ENCODE results near the gene CLEC10A.
"Not testable (repeated sequence)": the region's sequence is repeated elsewhere in the genome, so short reads cannot be mapped to it uniquely, and the experiment has no call there.

CLEC10A gene

DNA sequence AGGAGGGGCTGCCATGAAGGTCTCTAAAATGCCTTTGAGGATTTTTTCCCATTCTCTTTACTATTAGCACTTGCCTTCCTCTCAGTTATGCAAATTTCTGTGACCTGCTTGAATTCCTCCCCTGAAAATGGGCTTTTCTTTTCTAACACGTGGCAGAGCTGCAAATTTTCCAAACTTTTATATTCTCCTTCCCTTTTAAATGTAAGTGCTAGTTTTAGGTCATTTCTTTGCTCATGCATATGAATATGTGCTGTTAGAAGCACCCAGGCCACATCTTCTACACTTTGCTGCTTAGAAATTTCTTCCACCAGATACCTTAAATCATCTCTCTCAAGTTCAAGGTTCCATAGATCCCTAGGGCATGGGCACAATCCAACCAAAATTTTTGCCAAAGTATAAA lies 11.8 kb downstream of the CLEC10A start:
- no peak for DNase-seq

DNA sequence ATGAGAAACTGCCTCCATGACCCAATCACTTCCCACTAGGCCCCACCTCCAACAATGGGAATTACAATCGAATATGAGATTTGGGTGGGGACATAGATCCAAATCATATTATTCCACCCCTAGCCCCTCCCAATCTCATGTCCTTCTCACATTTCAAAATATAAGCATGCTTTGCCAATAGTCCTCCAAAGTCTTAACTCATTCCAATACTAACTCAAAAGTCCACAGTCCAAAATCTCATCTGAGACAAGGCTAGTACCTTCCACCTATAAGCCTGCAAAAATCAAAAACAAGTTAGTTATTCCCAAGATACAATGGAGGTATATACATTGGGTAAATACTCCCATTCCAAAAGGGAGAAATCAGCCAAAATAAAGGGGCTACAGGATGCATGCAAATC lies 12.9 kb downstream of the CLEC10A start:
- DNase-seq: no peak

GRCh38 chr17:7064261-7064660 lies 15.8 kb downstream of the CLEC10A start:
- DNase-seq: no peak

GRCh38 chr17:7063518-7064094 lies 16.4 kb downstream of the CLEC10A start:
- DNase-seq: no peak

DNA sequence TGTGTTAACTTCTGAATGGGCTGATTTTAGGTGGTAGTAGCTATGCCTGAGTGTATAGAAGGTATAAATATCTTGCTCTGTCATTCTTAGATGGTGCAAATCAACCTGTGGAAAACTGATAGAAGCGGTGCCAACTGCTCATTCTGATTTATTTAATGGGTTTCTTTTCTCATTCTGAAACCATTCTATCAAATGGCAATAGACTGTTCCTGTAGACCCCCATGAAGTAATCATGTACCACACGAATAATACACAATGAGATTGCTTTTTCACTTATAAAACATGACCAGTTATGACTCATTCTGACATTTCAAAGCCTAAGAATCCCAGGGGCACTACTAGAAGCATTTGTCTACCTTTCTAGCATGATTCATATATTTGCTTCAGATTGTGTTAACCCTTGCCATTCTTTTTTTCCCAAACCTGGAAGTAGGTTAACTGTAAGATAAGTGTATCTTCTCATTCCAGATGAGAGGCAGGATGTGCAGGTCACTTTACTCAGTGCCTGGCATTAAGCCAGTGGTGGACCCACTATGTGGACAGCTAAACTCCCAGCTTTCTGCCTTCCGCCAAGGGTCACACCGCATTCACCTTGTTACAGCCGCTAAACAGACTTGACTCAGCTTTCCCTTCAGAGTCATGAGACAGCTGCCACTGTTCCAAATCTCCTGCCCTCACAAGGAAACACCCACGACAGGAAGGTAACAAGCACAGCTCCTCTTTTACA lies 19.7 kb downstream of the CLEC10A start:
- no peak for DNase-seq

- no peak for DNase-seq
Measured at GRCh38 chr17:7058831-7059447, 21.1 kb downstream of the CLEC10A start.

GRCh38 chr17:7056386-7056785 lies 23.7 kb downstream of the CLEC10A start:
- DNase-seq: no peak

DNA sequence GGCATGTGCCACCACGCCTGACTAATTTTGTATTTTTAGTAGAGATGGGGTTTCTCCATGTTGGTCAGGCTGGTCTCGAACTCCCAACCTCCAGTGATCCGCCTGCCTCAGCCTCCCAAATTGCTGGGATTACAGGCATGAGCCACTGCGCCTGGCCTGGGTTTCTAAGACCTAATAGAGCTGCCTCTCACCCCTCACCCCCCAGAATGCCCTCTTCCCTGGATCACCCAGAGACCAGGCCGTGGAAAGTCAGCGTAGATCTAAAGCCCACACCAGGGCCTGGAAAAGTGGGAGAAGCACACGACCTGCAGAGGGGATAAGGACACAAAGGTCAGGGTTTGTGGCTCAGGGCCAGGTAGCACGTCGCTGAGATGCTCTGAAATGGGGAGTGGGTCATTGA lies 29.5 kb downstream of the CLEC10A start:
- not testable (repeated sequence) for DNase-seq

- DNase-seq: no peak
Measured at GRCh38 chr17:7048968-7049367, 31.1 kb downstream of the CLEC10A start.

DNA sequence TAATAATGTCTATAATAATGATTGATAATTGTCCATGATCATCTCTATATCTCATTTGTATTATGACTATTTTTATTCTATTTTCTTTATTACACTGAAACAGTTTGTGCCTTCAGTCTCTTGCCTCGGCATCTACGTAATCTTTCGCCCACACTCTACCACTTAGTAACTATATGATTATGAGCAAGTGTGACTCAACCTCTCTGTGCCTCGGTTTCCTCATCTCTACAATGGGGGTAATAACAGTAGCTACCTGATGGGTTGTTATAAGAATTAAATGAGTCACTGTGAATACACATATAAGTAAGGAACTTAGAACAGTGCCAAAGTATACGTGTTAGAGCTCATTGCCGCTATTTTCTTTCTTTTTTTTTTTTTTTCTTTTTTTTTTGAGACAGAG lies 32.5 kb downstream of the CLEC10A start:
- DNase-seq: peak; percentile 10

DNA sequence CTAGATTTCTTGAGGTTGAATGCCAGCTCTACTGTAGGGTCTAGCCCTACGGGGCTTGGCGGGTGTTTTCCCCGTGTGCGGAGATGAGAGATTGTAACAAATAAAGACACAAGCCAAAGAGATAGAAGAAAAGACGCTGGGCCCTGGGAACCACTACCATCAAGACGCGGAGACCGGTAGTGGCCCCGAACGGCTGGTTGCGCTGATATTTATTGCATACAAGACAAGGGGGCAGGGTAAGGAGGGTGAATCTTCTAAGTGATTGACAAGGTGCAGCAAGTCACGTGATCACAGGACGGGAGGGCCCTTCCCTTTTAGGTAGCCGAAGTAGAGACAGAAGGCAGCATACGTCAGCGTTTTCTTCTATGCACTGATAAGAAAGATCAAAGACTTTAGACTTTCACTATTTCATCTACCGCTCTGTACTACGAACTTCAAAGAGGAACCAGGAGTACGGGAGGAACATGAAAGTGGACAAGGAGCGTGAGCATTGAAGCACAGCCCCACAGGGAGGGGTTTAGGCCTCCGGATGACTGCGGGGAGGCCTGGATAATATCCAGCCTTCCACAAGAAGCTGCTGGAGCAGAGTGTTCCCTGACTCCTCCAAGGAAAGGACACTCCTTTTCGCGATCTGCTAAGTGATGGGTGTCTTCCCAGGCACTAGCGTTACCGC lies 33.2 kb downstream of the CLEC10A start:
- peak; percentile 90 for DNase-seq

DNA sequence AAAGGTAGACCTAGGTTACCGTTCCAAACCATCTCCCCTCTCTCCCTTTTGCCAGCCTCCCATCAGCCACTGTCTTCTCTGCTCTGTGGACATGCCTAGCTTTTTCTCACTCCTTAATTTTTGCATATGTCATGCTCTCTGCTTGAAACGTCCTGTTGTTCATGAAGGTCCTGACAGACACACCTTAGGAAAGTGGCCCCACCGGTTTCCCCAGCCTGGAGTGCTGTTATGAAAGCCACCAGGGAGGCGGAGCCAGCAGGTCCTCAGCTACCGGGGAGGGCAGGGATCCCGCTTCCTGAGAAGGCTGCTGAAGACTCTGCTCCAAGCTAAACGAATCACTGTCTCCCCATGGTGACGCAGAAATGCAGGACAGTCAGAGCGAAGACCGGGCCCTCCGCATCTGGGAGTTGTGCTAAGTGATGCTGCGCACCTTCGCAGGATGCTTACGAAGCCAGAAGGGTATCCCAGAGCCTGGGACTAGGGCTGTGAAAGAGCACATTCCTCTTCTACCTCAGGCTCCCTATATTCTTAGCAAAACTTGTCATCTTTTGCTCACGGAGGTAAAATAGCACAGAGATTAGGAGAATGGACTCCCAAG lies 33.8 kb downstream of the CLEC10A start:
- DNase-seq: peak; percentile 41

DNA sequence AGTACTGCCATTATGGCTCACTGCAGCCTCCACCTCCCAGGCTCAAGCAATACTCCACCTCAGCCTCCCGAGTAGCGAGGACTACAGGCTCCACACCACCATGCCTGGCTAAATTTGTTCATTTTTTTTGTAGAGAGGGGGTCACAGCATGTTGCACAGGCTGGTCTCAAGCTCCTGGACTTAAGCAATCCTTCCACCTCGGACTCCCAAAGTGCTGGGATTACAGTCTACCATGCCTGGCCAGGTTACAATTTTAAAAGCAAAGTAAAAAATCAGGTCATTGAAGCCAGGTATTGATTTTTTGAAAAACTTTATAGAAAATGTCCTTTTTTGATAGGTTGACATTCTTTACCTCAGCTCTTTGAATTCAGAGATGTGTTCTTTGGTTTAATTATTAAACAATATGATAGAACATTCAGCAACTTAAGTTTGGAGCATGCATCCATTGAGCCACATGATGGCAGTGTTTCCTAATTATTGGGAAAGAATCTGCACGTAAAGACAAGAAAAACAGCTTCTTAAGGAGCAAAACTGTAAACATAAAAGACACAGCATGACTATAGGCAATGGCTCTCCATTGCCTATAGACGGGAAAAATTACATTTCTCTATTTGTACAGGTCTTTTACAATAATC lies 34.4 kb downstream of the CLEC10A start:
- peak; percentile 82 for DNase-seq

DNA sequence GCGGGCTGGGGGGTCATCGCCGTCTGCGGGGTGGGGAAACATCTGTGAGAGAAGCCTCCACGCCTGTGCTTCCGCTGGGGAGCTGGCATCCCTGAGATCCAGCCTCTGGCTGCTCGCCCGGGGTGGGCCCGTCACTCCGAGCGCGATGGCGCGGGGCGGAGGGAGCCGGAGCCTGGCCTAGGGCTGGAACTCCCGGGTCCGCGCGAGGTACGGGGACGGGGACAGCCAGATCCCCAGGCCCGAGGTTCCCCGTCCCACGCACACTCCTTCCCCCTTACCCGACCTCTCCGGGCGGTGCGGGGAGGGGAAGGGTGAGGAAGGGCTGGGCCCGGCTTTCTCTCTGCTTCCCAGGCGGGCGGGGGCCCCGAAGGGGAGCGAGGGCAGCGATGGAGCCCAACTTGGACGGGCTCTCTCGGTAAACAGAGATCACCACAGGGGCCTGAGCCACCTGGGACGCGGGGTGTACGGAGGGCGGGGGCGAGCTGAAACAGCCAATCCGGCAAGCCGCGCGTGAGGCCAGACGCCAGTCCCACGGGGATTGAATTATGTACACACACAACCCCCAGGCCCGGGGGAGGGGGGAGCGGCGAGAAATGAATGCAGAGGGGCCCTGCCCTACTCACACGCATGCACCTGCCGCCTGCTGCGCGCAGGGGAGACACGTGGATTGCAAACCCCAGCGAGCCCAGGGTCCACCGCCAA lies 36.4 kb downstream of the CLEC10A start, which contains the start of gene SLC16A11:
TSS of gene SLC16A11 (minus strand) at position 596 of the 702 bp plus-strand sequence. CDS start at position 17, 579 bp downstream.
- peak; percentile 24 for DNase-seq

DNA sequence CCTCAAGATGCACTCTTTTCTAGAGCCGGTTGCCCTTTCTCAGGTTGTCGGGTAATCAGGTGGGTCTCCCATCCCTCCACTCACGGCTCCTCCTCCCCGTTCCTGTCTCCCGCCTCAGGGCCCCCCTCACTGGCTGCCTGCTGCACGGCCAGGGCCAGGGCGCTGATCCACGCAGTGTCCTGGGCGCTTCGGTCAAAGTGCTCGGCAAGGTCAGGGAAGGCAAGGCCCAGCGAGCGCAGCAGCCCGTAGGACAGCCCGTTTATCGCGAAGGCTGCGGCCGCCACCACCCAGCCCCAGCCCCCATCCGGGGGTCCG lies 36.9 kb downstream of the CLEC10A start:
- no peak for DNase-seq

GRCh38 chr17:7042501-7043181 lies 37.4 kb downstream of the CLEC10A start:
- peak; percentile 57 for DNase-seq

DNA sequence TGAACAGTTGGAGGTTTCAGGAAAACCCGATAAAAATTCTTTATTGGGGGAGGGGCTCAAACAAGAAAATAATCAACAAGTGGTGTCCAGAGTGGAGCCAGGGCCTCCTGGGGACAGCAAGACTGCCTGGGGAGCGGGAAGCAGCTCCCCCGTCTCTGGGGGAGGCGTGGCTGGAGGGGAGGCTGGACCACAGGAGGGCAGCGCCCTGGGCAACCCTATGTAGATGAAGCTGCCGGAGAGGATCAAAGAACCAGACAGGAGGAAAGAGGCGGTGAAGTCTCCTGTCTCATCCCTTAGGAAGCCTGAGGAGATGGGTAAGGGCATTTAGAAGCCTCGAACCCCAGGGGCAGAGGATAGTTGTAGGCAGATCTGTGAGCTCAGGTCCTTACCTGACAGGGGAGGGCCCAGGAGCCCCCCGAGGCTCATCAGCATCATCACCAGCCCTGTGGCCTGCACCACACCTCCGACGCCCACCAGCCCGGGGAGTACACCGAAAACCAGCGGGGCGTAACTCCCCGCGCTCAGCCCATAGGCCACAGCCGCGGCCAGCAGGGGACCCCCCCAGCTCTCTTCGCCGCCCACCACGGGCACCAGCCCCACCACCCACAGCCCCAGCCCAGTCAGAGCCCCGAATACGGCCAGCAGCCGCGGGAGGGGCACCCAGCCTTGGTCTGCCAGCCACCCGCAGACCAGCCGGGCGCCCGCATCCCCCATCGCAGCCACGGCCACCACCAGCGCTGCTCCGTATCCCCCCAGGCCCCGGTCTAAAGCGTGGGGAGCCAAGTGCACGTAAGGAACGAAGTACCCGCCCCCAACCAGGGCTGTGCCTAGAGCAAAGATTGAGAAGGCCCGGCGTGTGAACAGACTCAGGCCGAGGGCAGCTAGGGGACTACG lies 38.2 kb downstream of the CLEC10A start:
- peak; percentile 39 for DNase-seq

DNA sequence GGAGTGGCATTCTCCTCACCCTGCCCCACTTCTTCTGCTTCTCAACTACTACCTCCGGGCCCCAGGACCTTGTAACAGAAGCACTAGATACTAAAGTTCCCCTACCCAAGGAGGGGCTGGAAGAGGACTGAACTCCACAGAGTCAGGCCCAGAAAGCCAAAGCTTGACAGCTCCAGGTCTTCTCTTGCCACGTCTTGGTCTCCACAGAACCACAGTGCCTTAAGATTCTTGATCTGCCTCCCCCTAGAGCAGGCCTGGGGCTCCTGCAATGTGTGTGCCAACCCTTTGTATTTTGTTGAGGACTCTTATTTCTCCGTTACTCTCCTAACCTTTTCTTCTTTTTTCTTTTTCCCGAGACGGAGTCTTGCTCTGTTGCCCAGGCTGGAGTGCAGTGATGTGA lies 40.2 kb downstream of the CLEC10A start:
- no peak for DNase-seq

- no peak for DNase-seq
Measured at GRCh38 chr17:7038025-7038862, 41.8 kb downstream of the CLEC10A start.
